Measurements from ENCODE around the gene RABAC1.

The RABAC1 gene

GRCh38 chr19:41988947-41989346 lies 29.8 kb upstream of the RABAC1 start:
- DNase-seq: no peak

GRCh38 chr19:41987141-41987860 lies 28.2 kb upstream of the RABAC1 start:
- DNase-seq: no peak

- DNase-seq: no peak
These were observed 25.8 kb upstream of the RABAC1 start for GRCh38 chr19:41984961-41985360.

GRCh38 chr19:41981724-41982123 lies 22.6 kb upstream of the RABAC1 start:
- no peak for DNase-seq

DNA sequence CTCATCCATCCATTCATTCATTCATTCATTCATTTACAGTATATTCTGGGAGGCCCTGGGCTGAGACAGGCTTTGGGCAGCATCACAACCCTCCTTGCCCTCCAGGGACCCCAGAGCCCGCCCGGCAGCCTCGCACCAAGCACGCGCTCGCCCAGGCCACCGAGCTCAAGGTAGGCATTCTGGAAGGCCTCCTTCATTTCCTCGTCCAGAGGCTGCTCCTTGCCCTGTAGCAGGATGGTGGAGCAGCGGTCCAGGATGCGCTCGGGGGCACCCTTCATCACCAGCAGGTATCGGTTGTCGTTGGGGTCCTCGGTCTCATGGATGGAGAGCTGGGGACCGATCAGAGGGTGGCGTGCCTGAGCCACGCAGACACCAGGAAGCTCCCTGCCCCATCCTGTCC lies 19.3 kb upstream of the RABAC1 start:
- no peak for DNase-seq

- no peak for DNase-seq
These were observed 18.8 kb upstream of the RABAC1 start for GRCh38 chr19:41977916-41978315.

GRCh38 chr19:41974652-41975051 lies 15.5 kb upstream of the RABAC1 start:
- DNase-seq: no peak

DNA sequence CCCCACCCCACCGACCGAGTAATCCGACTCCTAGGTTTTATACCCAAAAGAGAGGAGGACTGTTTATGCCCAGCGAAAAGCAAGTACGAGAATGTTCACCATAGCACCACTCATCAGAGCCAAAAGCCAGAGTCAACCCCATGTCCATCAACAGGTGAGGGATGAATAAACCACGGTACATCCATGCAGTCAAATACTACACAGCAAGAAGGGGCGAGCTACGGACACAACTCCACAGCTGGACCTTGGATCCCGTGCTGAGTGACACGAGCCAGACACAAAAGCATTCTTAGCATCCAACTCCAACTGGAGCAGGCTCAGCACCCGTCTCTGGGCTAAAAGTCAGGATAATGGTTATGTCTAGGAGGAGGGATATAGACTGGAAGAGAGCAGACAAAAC lies 12.2 kb upstream of the RABAC1 start:
- no peak for DNase-seq

GRCh38 chr19:41969772-41970458 lies 10.8 kb upstream of the RABAC1 start:
- DNase-seq: no peak

GRCh38 chr19:41968751-41969595 lies 9.9 kb upstream of the RABAC1 start:
- no peak for DNase-seq

DNA sequence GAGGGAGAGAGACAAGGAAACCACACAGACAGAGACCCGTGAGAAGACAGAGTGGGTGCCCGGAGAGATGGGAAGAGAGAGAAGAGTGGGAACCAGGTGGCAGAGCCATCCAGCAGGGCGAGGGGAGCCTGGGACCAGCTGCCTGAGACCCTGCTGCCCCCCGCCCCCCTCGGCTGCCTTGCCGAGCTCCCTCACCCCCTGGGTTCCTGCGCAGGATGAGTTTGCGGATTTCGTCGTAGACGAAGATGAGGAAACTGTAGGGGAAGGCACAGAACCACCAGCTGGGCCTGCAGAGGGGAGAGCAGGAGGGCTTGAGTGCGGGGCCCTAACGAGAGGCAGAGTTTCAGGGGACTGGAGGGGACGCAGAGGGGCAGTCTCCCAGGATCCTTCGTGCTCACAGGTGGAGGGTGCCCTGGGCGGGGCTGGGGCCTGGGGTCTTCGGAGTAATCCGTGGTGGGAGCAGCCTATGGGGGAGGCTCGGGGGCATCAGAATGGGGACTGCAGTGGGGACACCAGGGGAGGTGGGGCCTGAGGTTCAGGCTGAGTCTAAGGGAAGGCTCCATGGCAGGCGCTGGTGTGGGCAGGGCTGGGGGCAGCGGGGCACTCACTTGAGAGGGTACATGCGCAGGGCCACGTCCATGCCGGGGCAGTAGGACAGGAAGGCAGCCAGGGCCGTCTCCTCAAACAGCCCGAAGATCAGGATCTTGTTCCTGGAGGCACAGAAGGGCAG lies 8.1 kb upstream of the RABAC1 start:
- DNase-seq: no peak

DNA sequence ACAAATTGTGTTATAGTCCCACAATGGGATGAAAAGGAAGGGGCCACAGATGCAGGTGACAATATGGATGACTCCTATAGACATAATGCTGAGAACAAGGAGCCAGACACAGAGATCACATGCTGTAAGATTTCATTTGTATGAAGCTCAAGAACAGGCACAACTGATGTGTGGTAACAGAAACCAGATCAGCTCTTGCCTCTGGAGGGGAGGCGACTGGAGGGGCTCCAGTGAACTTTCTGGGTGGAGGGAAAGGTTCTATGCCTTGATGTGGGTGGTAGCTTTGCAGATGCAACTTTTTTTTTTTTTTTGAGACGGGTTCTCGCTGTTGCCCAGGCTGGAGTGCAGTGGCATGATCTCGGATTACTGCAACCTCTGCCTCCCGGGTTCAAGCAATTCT lies 6.0 kb upstream of the RABAC1 start:
- DNase-seq: no peak

GRCh38 chr19:41960973-41961372 lies 1.9 kb upstream of the RABAC1 start:
- DNase-seq: no peak

- peak; percentile 78 to 80 for DNase-seq
These were observed 610 bp downstream of the RABAC1 start for GRCh38 chr19:41958367-41959055.

GRCh38 chr19:41957838-41958366 lies 1.2 kb downstream of the RABAC1 start:
- no peak for DNase-seq

GRCh38 chr19:41957161-41957837 lies 1.8 kb downstream of the RABAC1 start:
- DNase-seq: no peak

DNA sequence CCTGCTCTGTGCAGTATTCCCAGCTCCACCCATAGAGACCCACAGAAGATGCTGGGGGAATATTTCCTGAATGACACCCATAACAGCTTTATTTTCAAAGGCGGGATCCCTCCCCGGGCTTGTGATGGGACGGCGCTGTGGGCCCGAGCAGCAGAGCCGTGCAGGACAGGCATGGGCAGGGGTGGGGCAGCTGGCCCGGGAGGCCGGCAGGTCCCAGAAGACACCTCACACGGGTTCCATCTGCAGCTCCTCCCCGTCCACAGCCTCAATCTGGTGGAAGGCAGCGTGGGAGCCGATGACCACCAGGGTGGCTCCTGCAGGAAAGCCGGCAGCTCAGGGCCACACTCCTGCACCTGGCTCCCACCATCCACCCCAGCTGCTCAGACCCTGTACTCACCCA lies 2.5 kb downstream of the RABAC1 start:
- DNase-seq: no peak

DNA sequence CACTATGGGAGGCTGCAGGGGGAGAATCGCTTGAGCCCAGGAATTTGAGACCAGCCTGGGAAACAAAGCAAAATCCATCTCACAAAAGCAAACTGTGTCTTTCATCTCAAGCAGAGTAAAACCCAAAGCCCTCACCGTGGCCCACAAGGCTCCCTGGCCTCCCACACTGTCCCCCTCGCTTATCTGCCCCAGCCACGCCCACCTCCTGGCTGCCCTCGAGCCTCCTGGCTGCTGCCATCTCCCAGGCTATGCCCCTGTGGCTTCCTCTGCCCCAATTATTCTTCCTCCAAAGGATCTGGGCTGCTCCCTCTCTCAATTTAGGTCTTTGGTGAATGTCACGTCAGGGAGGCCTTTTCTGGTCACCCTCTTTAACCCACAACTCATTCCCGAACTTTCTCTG lies 3.6 kb downstream of the RABAC1 start:
- DNase-seq: no peak

- DNase-seq: peak; percentile 88 to 91
These were observed 7.4 kb downstream of the RABAC1 start for GRCh38 chr19:41951686-41952172.

- no peak for DNase-seq
These were observed 12.0 kb downstream of the RABAC1 start for GRCh38 chr19:41947091-41947490.

DNA sequence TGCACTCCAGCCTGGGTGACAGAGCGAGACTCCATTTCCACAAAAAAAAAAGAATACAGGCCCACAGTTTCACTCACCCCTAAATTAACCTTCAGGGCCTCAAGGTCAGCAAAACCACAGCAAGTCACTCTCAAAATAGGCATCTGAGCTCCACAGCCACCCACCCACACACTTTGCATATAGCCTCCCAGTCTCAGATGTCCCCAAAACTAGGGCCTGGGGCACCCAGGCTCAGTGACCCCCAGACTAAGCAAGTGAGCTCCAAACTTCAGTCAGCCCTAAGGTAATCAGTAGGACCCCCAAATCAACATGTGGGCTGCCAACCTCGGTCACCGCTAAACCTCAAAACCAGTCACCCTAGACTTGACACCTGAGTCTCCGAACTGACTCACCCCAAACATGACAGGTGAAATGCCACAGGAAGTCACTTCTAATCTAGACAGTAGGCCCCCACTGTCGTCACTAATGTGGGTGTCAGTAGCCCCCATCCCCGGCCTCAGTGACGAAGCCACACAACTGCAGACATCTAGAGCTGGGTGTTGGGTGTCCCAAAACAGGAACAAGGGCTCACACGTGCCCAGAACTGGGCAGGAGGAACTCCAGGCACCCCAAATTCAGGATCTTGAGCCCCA lies 13.9 kb downstream of the RABAC1 start:
- DNase-seq: peak; percentile 84 to 88

Measured in activated CD4-positive, alpha-beta T cell treated with anti-CD3 and anti-CD28 coated beads, Interleukin-2, amount 50 U/mL, for 4 hours (primary cell).